T47D (cell line): ENCODE results near the gene MORF4L2.
A peak's percentile ranks its signal among the peaks of the same experiment; 100 is the strongest.

Source experiments
- DNase-seq, 2 experiments: peaks; one replicate each; pipeline versions ENCODE4 v3.0.0 to v3.0.0-alpha.2; 2011 to 2012; ENCODE audit warnings: low read depth in 1 of 2, low spot score in 1 of 2
- JUND ChIP-seq: IDR thresholded peaks from 2 replicates; pipeline ENCODE4 v1.6.1; 2012; ENCODE audit warnings: low read depth
- in situ Hi-C: cut with HindIII; loops from 2 replicates; pipeline ENCODE4 v1.10.0; 2016; ENCODE audit warnings: low sequenced_read_pairs, low pct_unique_long_range_greater_than_20kb

The MORF4L2 gene

GRCh38 chrX:103686199-103687072, at the start of gene MORF4L2:
MORF4L2 (minus strand) TSS chrX:103686699; CDS start chrX:103677027, 9,672 bp downstream.
- DNase-seq, result peak; percentile 14 to 96
- in situ Hi-C loops, result no loop called here
- no peak for TF ChIP-seq JUND

GRCh38 chrX:103734125-103734760, 47.7 kb upstream of the MORF4L2 start:
- in situ Hi-C loops, result no loop called here
- peak in 1 of 2 experiments; percentile 2 for DNase-seq
- no peak for TF ChIP-seq JUND

GRCh38 chrX:103733017-103733416, 46.5 kb upstream of the MORF4L2 start:
- in situ Hi-C loops, result no loop called here
- no peak for DNase-seq

GRCh38 chrX:103730796-103731493, 44.4 kb upstream of the MORF4L2 start:
- TF ChIP-seq JUND, result no peak
- no peak for DNase-seq
- in situ Hi-C loops, result no loop called here

More at GRCh38 chrX:103733017-103733416, 46.5 kb upstream of the MORF4L2 start:
- TF ChIP-seq JUND, result no peak

GRCh38 chrX:103730147-103730795, 43.8 kb upstream of the MORF4L2 start:
- in situ Hi-C loops, result no loop called here
- TF ChIP-seq JUND, result no peak
- no peak for DNase-seq

GRCh38 chrX:103729015-103729414, 42.5 kb upstream of the MORF4L2 start:
- no peak for DNase-seq
- in situ Hi-C loops, result no loop called here
- no peak for TF ChIP-seq JUND

- DNase-seq, result no peak
- no peak for TF ChIP-seq JUND
- in situ Hi-C loops, result no loop called here
These were observed 40.6 kb upstream of the MORF4L2 start for GRCh38 chrX:103727115-103727514.

- in situ Hi-C loops, result no loop called here
- no peak for DNase-seq
- TF ChIP-seq JUND, result no peak
These were observed 40.0 kb upstream of the MORF4L2 start for GRCh38 chrX:103726477-103726876.

- in situ Hi-C loops, result no loop called here
- TF ChIP-seq JUND, result no peak
- DNase-seq, result no peak
These were observed 36.0 kb upstream of the MORF4L2 start for GRCh38 chrX:103722505-103722904.

GRCh38 chrX:103718120-103718519, 31.6 kb upstream of the MORF4L2 start:
- DNase-seq, result no peak
- in situ Hi-C loops, result no loop called here
- no peak for TF ChIP-seq JUND

GRCh38 chrX:103716962-103717361, 30.5 kb upstream of the MORF4L2 start:
- no peak for TF ChIP-seq JUND
- DNase-seq, result no peak
- in situ Hi-C loops, result no loop called here

GRCh38 chrX:103710609-103711008, 24.1 kb upstream of the MORF4L2 start, which contains the start of gene TMEM31:
TMEM31 (plus strand) TSS chrX:103710909; CDS start chrX:103712259, 1,350 bp downstream.
- in situ Hi-C loops, result no loop called here
- TF ChIP-seq JUND, result no peak

More at GRCh38 chrX:103710609-103711008, 24.1 kb upstream of the MORF4L2 start, which contains the start of gene TMEM31:
- DNase-seq, result no peak
